NCI-H1436 (cell line): ENCODE results near the gene HCN2.
A peak's percentile ranks its signal among the peaks of the same experiment; 100 is the strongest.

ENCODE experiments used
- DNase-seq: peaks from one replicate; lab custom pipeline; 2025; lab: John Stamatoyannopoulos, UW

The HCN2 gene

GRCh38 chr19:656751-657559 is 67.3 kb downstream of the HCN2 start:
- no peak for DNase-seq

- no peak for DNase-seq
Observed at GRCh38 chr19:657611-658010, 67.9 kb downstream of the HCN2 start.

GRCh38 chr19:658059-658839 is 68.6 kb downstream of the HCN2 start:
- DNase-seq, result no peak

GRCh38 chr19:658916-659839 is 69.5 kb downstream of the HCN2 start:
- DNase-seq, result no peak

GRCh38 chr19:660793-661426 is 71.2 kb downstream of the HCN2 start:
- no peak for DNase-seq

GRCh38 chr19:661427-662196 is 71.9 kb downstream of the HCN2 start:
- DNase-seq, result no peak

- DNase-seq, result peak; percentile 20
Observed at GRCh38 chr19:662207-662961, 72.7 kb downstream of the HCN2 start.

GRCh38 chr19:662962-663681 is 73.4 kb downstream of the HCN2 start, which contains the start of gene RNF126:
TSS of gene RNF126 (minus strand) at chr19:663214. CDS start at chr19:663121, 93 bp downstream.
- peak; percentile 83 for DNase-seq

GRCh38 chr19:663682-664117 is 74.0 kb downstream of the HCN2 start:
- DNase-seq, result no peak

GRCh38 chr19:664913-665443 is 75.3 kb downstream of the HCN2 start:
- DNase-seq, result peak; percentile 88
